NOMO-1 treated with DMSO at 0.1 percent for 48 hours (cell line): ENCODE results near the gene SGMS1.
"Not testable (repeated sequence)": the region's sequence is repeated elsewhere in the genome, so short reads cannot be mapped to it uniquely, and the experiment has no call there.

ENCODE experiments used
- DNase-seq: peaks from one replicate; lab custom pipeline; 2025; ENCODE audit not compliant: unreplicated experiment; lab: John Stamatoyannopoulos, UW

SGMS1 gene

DNA sequence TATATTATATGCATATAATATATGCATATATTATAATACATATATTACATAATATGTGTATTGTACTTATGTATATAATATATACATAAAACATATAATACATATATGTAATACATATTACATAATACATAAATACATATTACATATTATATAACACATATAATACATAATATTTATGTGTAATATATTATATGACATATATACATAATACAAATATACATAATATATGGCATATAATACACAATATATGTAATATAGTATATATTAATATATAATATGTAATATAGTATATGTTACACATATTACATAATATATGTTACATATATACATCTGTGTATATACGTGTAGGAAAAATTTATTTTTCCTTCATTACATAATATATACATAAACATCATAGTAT is 63.4 kb downstream of the SGMS1 start:
- DNase-seq: no peak

- no peak for DNase-seq
These were observed 65.4 kb downstream of the SGMS1 start for GRCh38 chr10:50558371-50558770.

- DNase-seq: no peak
These were observed 66.5 kb downstream of the SGMS1 start for GRCh38 chr10:50557130-50557682.

DNA sequence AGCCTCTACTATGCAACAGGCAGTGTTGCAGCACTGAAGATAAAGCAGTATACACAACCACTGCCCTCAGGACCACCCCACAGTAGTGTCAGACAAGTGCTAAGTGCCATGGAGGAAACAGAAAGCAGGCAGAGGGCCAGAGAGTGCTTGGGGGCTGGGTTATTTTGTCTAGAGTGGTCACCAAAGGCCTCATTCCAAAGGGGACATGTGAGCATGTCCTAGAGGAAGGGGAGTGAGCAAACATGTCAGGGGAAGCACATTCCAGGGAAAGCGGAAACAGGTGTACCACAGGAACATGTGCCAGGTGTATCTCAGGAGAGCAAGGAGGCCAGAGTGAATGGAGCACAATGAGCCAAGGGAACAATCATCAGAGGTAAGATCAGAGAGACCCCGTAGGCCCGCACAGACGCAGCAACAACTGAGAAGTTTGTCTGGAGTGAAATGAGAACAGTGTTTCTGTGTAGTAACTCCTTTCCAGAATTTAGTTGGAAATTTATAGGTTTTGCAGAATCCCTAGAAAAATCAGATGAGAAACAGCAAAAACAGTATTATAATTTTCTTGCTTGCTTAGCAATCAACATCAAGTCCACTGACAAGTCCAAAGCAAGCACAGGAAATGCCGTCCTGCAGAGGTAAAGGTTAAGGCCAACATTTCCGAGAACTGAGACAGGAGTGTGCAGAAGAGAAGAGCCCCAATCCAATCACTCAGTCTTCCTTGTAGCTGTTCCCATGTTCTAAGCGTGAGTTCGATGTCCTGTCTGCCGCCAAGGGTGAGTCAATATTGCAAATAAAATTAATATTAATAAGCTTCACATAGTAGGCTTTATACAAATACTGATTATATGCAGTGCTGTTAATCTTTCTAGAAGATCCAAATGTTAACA is 67.3 kb downstream of the SGMS1 start:
- DNase-seq: no peak

- no peak for DNase-seq
These were observed 68.7 kb downstream of the SGMS1 start for GRCh38 chr10:50554995-50555568.

GRCh38 chr10:50554376-50554994 is 69.3 kb downstream of the SGMS1 start:
- no peak for DNase-seq

GRCh38 chr10:50552771-50553535 is 70.8 kb downstream of the SGMS1 start:
- DNase-seq: no peak

GRCh38 chr10:50552308-50552707 is 71.4 kb downstream of the SGMS1 start:
- no peak for DNase-seq

DNA sequence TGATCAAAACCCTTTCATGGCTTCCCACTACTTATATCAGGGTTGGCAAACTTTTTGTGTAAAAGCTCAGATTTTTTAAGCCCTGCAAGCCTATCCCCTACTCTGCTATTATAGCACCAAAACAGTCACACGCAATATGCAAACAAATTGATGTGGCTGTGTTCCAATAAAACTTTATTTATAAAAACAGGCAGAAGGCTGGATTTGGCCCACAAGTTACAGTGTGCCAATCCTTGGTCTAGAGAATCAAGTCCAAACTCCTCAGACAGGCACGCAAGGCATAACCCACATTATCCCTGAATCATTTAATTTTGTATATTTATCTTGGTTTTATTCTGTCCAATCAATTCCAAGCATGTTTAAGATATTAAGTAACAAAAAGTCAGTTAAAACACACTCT is 71.9 kb downstream of the SGMS1 start:
- no peak for DNase-seq

- no peak for DNase-seq
These were observed 73.4 kb downstream of the SGMS1 start for GRCh38 chr10:50550291-50550839.

GRCh38 chr10:50549186-50549585 is 74.6 kb downstream of the SGMS1 start:
- DNase-seq: not testable (repeated sequence)

DNA sequence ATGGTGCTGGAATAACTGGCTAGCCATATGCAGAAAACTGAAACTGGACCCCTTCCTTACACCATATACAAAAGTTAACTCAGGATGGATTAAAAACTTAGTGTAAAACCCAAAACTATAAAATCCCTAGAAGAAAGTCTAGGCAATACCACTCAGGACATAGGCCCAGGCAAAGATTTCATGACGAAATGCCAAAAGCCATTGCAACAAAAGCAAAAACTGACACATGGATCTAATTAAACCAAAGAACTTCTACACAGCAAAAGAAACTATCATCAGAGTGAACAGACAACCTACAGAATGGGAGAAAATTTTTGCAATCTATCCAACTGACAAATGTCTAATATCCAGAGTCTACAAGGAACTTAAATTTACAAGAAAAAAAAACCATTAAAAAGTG is 75.3 kb downstream of the SGMS1 start:
- DNase-seq: not testable (repeated sequence)

DNA sequence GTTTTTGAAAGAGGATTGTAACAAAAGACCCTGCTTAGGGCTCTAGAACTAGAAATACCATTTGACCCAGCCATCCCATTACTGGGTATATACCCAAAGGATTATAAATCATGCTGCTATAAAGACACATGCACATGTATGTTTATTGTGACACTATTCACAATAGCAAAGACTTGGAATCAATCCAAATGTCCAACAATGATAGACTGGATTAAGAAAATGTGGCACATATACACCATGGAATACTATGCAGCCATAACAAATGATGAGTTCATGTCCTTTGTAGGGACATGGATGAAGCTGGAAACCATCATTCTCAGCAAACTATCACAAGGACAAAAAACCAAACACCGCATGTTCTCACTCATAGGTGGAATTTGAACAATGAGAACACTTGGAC is 77.5 kb downstream of the SGMS1 start:
- not testable (repeated sequence) for DNase-seq

DNA sequence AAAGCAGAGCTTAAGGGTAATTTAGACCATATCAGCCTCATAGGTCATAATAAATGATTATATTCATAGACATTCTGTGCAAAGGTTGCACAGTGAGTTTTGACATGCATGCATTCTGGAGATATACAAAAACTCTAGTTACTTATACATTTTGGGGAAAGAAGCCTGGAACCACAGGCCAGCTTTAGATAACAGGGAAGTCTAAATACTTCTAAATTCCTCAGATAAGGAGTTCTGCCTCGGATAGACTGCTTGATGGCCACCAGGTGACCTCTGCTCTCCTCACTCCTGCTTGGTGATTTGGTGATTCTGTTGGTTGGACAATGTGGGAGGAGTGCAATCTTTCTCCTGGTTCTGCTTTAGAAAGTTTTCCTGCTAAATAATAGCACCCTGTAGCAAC is 77.9 kb downstream of the SGMS1 start:
- DNase-seq: no peak

DNA sequence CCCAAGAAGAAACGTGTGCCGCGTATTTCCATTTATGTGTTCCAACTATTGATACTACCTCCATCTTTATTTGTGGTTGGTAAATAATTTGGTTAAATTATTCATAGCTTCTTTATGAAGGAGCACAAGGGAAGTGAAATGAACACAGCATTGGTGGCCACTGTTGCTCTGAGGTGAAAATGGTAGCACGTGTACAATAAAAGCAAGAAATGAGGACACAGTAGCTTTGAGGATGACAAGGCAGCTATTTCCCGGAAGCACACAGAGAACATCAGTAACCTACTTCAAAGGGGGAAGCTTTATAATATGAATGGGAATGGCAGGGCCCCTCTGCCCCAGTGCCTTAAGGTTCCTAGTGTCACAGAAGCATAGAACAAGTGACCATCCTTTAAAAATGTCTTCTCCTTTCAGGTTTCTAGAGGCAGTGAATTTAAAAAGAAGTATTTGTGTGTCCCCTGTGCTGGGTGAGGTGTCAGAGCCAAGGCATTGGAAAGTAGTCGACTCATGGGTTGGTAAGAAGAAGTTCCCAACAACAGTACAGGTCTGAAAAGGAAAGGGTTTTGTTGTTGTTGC is 78.8 kb downstream of the SGMS1 start:
- no peak for DNase-seq

GRCh38 chr10:50544095-50544856 is 79.5 kb downstream of the SGMS1 start:
- no peak for DNase-seq

GRCh38 chr10:50542871-50543270 is 80.9 kb downstream of the SGMS1 start:
- DNase-seq: no peak

DNA sequence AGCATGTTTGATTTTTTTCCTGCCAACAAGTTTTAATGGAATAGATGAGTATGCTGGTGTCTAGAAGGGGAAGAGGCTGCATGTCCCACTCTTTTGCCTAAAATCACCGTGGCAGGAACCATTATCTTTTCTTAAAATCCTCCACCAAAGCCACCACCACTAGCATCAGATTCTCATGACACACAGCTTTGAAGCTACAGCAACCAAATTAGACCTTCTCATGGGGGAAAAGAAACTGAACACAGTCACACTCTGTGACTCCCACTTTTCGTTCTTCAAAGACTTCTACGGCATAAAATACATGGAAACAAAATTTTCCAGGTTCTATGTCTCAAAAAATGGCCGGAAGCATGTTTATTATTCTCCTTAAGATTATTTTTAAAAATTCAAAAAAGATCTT is 81.8 kb downstream of the SGMS1 start:
- no peak for DNase-seq

- no peak for DNase-seq
These were observed 82.4 kb downstream of the SGMS1 start for GRCh38 chr10:50541317-50541716.

GRCh38 chr10:50540826-50541122 is 83.0 kb downstream of the SGMS1 start:
- DNase-seq: no peak
